Endothelial cell of umbilical vein (primary cell): ENCODE results near the gene BNC2. TPM values are rescaled to one million over a fixed set of nuclear protein-coding genes. Genes with fewer than 3 reads are reported as not detected.

Source experiments
- BruUV-seq: library from RNA; stranded (reverse); fragments of 400-500 nt; replicated peaks from 2 replicates; lab custom pipeline; 2021; lab: Mats Ljungman, UMichigan
- CTCF ChIA-PET: fragments of 300-600, 350-600 bp; sonication (Branson Sonifier 250); formaldehyde crosslinking; loops from one replicate; lab custom pipeline; 2021; ENCODE audit warnings: antibody characterized with exemption, inconsistent platforms; lab: Charles Lee
- POLR2A ChIA-PET: fragments of 300-600, 350-600 bp; sonication (Branson Sonifier 250); formaldehyde crosslinking; loops from one replicate; lab custom pipeline; 2021; ENCODE audit warnings: antibody characterized with exemption, inconsistent platforms; lab: Charles Lee
- DNase-seq: peaks from one replicate; pipeline ENCODE4 v3.0.0-alpha.2; 2011; ENCODE audit warnings: low read depth, low spot score
- FAIRE-seq: peaks from 2 replicates; lab custom pipeline; 2011; peaks lifted over from hg19 to GRCh38; lab: Jason Lieb, UNC
- H2AFZ ChIP-seq: 2 replicates; pipeline ENCODE4 v1.6.0; 2012; ENCODE audit warnings: low read depth, low read length, control low read depth, inconsistent platforms
- H3K27ac ChIP-seq: 2 replicates; pipeline ENCODE4 v1.5.1; 2011; ENCODE audit warnings: low read depth, mild to moderate bottlenecking, control low read depth, low read length, moderate library complexity; ENCODE audit not compliant: insufficient read depth
- H3K27me3 ChIP-seq, 2 experiments: 2 replicates each; pipeline versions ENCODE4 v1.6.0 to v1.6.1; 2011; ENCODE audit warnings: low read length in 2 of 2, mixed read lengths in 1 of 2; ENCODE audit not compliant: control insufficient read depth in 2 of 2, insufficient read depth in 2 of 2
- H3K36me3 ChIP-seq, 2 experiments: 2 replicates in 1 of 2; 3 replicates in 1 of 2; pipeline ENCODE4 v1.5.1; 2011; ENCODE audit warnings: low read length in 2 of 2, mild to moderate bottlenecking in 1 of 2, moderate library complexity in 1 of 2; ENCODE audit not compliant: control insufficient read depth in 2 of 2, insufficient read depth in 2 of 2; ENCODE audit errors: extremely low read depth in 1 of 2
- H3K4me1 ChIP-seq: 3 replicates; pipeline ENCODE4 v1.5.1; 2011; ENCODE audit warnings: mild to moderate bottlenecking, low read length; ENCODE audit not compliant: control insufficient read depth, insufficient read depth; ENCODE audit errors: extremely low read depth
- H3K4me2 ChIP-seq: 2 replicates; pipeline ENCODE4 v1.6.1; 2011; ENCODE audit warnings: low read length, control low read depth, mixed read lengths; ENCODE audit not compliant: insufficient read depth
- H3K4me3 ChIP-seq, 3 experiments: fragments of 200-600 bp in 1 of 3; sonication (generic), shearing (Covaris generic) in 1 of 3; replicated peaks in 1 of 3; 2 replicates each; pipeline ENCODE4 v1.5.1; 2011 to 2016; ENCODE audit warnings: control low read depth in 3 of 3, low read length in 3 of 3, mild to moderate bottlenecking in 2 of 3, inconsistent platforms in 1 of 3, low read depth in 1 of 3, moderate library complexity in 1 of 3; ENCODE audit not compliant: insufficient read depth in 1 of 3
- H3K79me2 ChIP-seq: 2 replicates; pipeline ENCODE4 v1.6.0; 2012; ENCODE audit warnings: low read length, inconsistent platforms; ENCODE audit not compliant: control insufficient read depth, insufficient read depth
- H3K9ac ChIP-seq: replicated peaks from 2 replicates; pipeline ENCODE3; 2011; ENCODE audit warnings: low read length, control low read depth; ENCODE audit not compliant: insufficient read depth; ENCODE audit errors: extremely low read depth
- H3K9me1 ChIP-seq: replicated peaks from 3 replicates; pipeline ENCODE4 v1.6.0; 2011; ENCODE audit warnings: mild to moderate bottlenecking, low read length; ENCODE audit not compliant: control insufficient read depth, insufficient read depth; ENCODE audit errors: extremely low read depth
- H3K9me3 ChIP-seq: replicated peaks from 2 replicates; pipeline ENCODE4 v1.5.1; 2012; ENCODE audit warnings: low read length, inconsistent platforms; ENCODE audit not compliant: control insufficient read depth, insufficient read depth
- H4K20me1 ChIP-seq: replicated peaks from 2 replicates; pipeline ENCODE3; 2011; ENCODE audit warnings: mild to moderate bottlenecking, low read length; ENCODE audit not compliant: control insufficient read depth, insufficient read depth; ENCODE audit errors: extremely low read depth
- CTCF ChIP-seq, 2 donors: IDR thresholded peaks; 1 replicate in 1 of 2; 2 replicates in 1 of 2; pipeline ENCODE4 v1.5.1; 2011; ENCODE audit warnings: low read length in 2 of 2, mild to moderate bottlenecking in 2 of 2, moderate library complexity in 2 of 2, control low read depth in 1 of 2, inconsistent platforms in 1 of 2, low read depth in 1 of 2; ENCODE audit not compliant: insufficient read depth in 1 of 2; ENCODE audit errors: extremely low read depth in 1 of 2
- EZH2 ChIP-seq: IDR thresholded peaks from 2 replicates; pipeline ENCODE4 v1.6.1; 2012; ENCODE audit warnings: borderline replicate concordance, low read depth, mild to moderate bottlenecking, moderate library complexity, low read length, inconsistent platforms; ENCODE audit not compliant: severe bottlenecking
- GATA2 ChIP-seq: IDR thresholded peaks from 2 replicates; pipeline ENCODE4 v1.7.0; 2011; ENCODE audit warnings: low read depth, mild to moderate bottlenecking, moderate library complexity, mixed read lengths, low read length; ENCODE audit not compliant: insufficient read length, insufficient read depth
- MYC ChIP-seq: IDR thresholded peaks from one replicate; pipeline ENCODE4 v1.6.1; 2011; ENCODE audit warnings: mild to moderate bottlenecking, low read depth, low read length
- POLR2A ChIP-seq: IDR thresholded peaks from 2 replicates; pipeline ENCODE4 v1.6.1; 2012; ENCODE audit warnings: low read depth, mild to moderate bottlenecking, control low read depth, low read length
- POLR2AphosphoS5 ChIP-seq: IDR thresholded peaks from 2 replicates; pipeline ENCODE4 v1.6.1; 2012; ENCODE audit warnings: low read depth, mild to moderate bottlenecking, control low read depth, low read length, moderate library complexity; ENCODE audit not compliant: insufficient read depth
- dilution Hi-C: fragments of 300-500 bp; cut with MboI; formaldehyde crosslinking; loops from one replicate; pipeline ENCODE4 v1.15.0; 2019; ENCODE audit warnings: low sequenced_read_pairs; ENCODE audit not compliant: extremely low pct_ligation_motif_present
- intact Hi-C: fragments of 100-400 bp; cut with micrococcal nuclease; formaldehyde crosslinking; loops from one replicate; pipeline ENCODE4 v1.10.0; 2022
- polyA plus RNA-seq, 4 experiments: library from polyadenylated mRNA; depleted of rRNA in 3 of 4; stranded (reverse) in 3 of 4; unstranded in 1 of 4; fragments of >200 nt; gene quantifications; 2 replicates each; pipeline versions ENCODE4 v1.2.1 to v1.2.3, GENCODE V29; 2011 to 2012; ENCODE audit warnings: missing spikeins in 1 of 4
- total RNA-seq: library from RNA; stranded (reverse); gene quantifications from 2 replicates; pipeline ENCODE4 v1.2.3, GENCODE V29; 2021
- TF ChIP-seq, protein P1 (sequence below): IDR thresholded peaks from 2 replicates; pipeline ENCODE4 v1.6.1; 2011; ENCODE audit not compliant: insufficient read depth, insufficient read length

The BNC2 gene
- total and polyA plus RNA-seq, 2 donors (not counting 3 experiments of a cell fraction or from before 2014, with no cell fraction given), result 12.1 to 34.3 TPM

DNA sequence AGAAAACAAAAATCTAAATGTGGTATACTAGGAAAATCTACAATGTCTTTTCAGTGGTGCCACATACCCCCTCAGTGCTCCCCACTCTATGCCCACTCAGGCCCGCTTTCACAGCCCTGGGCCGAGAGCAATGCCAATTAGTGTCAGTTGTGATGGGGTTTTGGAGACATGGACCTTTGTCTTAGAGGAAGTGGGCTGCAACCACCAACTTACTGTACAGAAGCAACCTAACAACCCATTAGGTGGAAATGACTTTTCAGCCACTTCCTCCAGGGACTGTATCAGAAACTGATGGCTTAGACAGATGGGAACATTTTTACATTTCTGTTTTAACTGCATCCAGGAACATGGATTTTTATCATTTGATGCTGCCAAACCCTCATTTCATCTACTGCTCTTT is 268.0 kb downstream of the BNC2 start:
- DNase-seq (no peak), FAIRE-seq (no peak)
- Histone ChIP-seq H3K36me3 (no peaks in the 10 kb centered on the region), H3K9ac (no peak overlapping the region), H3K4me3 (no peak overlapping the region), H4K20me1 (no peaks in the 10 kb centered on the region), H3K4me1 (peaks cover 7% of the 10 kb centered on the region), H3K79me2 (peaks cover 2% of the 10 kb centered on the region), H3K9me3 (no peaks in the 10 kb centered on the region), H3K9me1 (no peaks in the 10 kb centered on the region), H3K4me2 (no peak overlapping the region), H2AFZ (no peak overlapping the region), H3K27me3 (no peaks in the 10 kb centered on the region), H3K27ac (no peak overlapping the region)
- CTCF ChIA-PET, result no interaction called here
- no peak for TF ChIP-seq POLR2A
- TF ChIP-seq POLR2AphosphoS5, result no peak
- no peak for TF ChIP-seq EZH2
- TF ChIP-seq GATA2, result no peak
- no peak for TF ChIP-seq CTCF (IDR thresholded peaks at IDR 0.05; ENCODE audit: extremely low read depth in 1 of 2, insufficient read depth in 1 of 2, low read depth in 1 of 2, low read length in 2 of 2)
- dilution Hi-C loops, result no loop called here
- POLR2A ChIA-PET, result no interaction called here
- intact Hi-C loops, result no loop called here
- BruUV-seq, result no TSS peak

- no peak overlapping the region for H3K27ac ChIP-seq
- no peaks in the 10 kb centered on the region for H3K9me3 ChIP-seq
- H3K79me2 ChIP-seq, result peaks cover 2% of the 10 kb centered on the region
- dilution Hi-C loops, result no loop called here
- BruUV-seq, result no TSS peak
- no peaks in the 10 kb centered on the region for H3K36me3 ChIP-seq
- H3K9me1 ChIP-seq, result no peaks in the 10 kb centered on the region
- CTCF ChIA-PET, result no interaction called here
- no peaks in the 10 kb centered on the region for H3K27me3 ChIP-seq
- TF ChIP-seq, protein P1, sequence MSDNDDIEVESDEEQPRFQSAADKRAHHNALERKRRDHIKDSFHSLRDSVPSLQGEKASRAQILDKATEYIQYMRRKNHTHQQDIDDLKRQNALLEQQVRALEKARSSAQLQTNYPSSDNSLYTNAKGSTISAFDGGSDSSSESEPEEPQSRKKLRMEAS, result no peak
- TF ChIP-seq POLR2AphosphoS5, result no peak
- TF ChIP-seq EZH2, result no peak
- TF ChIP-seq POLR2A, result no peak
- TF ChIP-seq MYC, result no peak
- no peak overlapping the region for H2AFZ ChIP-seq
- no peak for FAIRE-seq
- H3K9ac ChIP-seq, result no peak overlapping the region
- no peaks in the 10 kb centered on the region for H4K20me1 ChIP-seq
- H3K4me3 ChIP-seq, result no peak overlapping the region
- H3K4me2 ChIP-seq, result no peak overlapping the region
- no peak for DNase-seq
- POLR2A ChIA-PET, result no interaction called here
- intact Hi-C loops, result no loop called here
- peaks cover 7% of the 10 kb centered on the region for H3K4me1 ChIP-seq
Observed at GRCh38 chr9:16601991-16602390, 268.5 kb downstream of the BNC2 start.
